NCI-H128 (cell line): ENCODE measurements around the gene RAB11FIP4.
"Not testable (repeated sequence)": the region's sequence is repeated elsewhere in the genome, so short reads cannot be mapped to it uniquely, and the experiment has no call there.

Experiments used
- DNase-seq: peaks from one replicate; lab custom pipeline; 2025; ENCODE audit not compliant: unreplicated experiment; lab: John Stamatoyannopoulos, UW

The RAB11FIP4 gene

DNA sequence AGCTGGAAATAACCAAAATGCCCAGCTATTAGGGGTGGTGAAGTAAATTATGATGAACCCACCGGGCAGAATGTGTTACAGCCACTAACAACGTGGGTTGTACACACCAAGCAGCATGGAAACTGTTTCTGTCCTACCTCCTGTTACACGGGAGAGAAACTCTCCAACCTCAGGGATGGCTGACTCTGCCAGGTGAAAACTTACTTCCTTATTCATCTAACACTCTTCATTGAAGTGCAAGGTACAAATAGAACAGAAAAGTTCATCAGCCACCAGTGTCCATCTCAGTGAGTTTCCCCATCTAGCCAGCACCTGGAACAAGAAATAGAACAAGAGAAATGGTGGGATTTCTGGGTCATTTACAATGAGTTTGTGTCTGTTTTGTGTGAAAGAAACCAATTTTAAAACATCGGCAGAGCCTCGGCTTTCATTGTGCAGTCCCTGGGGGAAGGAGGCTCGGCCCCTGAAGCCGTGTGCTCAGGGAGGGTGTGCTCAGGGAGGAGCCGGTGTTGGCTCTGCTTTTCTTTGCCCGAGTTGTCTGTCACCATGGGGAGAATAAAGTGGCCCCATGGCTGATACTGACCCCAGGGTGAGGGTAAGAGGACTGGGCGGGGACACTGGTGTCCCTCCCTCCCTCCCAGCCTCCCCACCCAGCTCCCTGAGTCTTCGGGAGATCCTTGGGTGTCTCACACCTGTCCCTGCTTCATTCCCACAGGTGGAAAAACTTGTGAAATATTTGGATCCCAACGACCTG, 39.8 kb downstream of the RAB11FIP4 start:
- no peak for DNase-seq

DNA sequence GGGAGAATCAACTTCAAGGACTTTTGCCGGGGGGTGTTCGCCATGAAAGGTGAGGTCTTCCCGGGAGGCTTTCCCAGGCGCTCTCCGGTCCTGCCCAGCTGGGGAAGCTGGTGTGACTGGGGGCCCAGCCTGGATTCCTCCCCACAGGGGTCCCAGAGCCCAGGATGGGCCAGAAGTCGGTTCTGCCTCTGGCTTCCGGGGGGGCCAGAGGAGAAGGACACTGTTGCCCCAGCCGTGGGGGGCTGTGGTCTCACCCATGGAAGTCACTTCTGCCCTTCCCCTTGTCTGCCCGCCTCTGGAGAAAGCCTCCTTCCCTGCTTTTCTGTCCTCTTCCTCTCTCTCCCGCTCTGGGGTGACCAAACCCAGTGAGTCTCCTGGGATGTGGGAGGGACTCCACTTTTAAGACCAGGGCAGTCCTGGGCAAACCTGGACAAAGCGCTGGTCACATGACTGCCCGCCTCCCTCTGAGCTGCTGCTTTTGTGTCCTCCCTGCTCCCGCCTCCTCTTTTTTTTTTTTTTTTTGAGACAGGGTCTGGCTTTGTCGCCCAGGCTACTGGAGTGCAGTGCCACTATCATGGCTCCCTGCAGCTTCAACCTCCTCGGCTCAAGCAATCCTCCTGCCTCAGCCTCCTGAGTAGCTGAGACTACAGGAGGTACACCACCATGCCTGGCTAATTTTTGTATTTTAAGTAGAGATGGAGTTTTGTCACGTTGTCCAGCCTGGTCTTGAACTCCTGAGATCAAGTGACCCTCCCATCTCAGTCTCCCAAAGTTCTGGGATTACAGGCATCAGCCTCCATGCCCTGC, 40.6 kb downstream of the RAB11FIP4 start:
- DNase-seq, result no peak

DNA sequence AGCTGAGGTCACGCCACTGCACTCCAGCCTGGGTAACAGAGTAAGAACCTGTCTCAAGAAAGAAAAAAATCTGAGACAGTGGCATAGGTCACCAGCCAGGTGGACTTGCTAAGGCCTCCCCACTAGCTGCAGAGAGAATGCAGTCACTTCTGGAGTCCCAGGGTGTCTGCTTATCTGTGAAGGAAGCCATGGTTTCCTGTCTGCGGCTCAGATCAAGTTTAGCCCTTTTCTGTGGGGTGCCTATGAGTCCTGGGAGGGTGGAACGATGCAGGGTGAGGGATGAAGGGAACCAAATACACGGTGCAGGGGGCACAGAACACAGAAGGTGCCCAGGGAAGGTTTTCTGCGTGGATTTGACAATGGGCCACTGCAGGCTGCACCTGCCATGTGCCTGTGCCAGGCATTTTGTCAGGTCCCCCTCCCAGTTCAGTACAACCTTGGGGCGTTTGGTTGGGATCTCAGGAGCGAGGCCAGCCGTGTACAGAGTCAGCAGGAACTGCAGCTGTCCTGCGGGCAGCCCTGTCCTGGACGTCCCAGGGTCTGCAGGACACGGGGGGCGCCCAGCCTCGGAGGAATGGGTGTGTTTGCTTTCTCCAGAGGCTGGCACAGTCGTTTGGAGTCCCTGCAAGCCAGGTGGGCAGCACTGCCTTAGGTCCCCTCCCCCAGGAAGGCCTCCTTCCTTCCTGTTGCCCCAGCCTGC, 41.8 kb downstream of the RAB11FIP4 start:
- DNase-seq, result no peak

DNA sequence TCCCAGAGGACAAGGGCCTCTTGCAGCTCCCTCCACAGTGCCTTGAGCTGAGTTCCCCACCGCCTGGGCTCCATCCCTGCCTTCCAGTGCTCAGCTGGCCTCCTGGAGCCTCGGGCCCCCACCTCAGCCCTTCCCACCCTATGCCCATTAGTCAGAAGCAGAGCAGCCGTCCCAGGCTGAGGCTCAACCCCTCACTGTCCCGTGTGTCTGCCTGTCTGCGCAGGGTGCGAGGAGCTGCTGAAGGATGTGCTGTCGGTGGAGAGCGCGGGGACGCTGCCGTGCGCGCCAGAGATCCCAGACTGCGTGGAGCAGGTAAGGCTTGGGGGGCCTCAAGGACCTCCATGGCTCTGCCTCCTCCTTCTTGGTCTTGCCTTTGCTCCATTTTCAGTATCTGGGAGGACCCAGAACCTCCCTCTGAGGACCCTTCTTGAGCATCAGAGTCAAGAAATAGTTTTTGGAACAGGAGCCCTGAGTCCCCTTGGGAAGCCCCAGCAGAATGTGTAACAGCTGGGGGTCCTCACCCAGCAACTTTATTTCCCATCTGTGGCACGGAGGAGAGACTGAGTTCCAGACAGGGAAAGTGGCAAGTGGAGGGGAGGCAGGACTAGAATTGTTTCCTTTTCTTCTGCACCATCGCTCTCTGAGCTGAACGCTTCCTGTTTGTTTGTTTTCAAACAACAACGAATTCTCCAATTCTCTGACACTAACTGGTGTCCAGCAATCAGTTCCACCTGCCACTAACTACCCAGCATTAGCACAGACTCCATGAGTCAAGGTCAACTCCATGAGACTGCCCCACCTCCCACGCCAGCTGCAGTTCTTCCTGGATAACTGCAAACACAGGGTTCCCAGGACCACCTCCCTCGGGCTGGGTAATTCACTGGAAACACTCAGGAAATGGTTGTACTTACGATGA, 42.6 kb downstream of the RAB11FIP4 start:
- no peak for DNase-seq

DNA sequence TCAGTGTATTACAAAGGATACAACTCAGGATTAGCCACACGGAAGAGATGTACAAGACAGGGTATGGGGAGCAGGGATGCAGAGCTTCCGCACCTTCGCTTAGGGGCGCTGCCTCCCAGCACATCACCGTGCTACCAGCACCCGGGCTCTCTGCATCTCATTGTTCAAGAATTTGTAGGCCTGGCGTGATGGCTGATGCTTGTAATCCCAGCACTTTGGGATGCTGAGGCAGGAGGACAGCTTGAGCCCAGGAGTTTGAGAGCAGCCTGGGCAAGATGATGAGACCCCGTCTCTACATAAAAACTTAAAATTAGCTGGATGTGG, 43.2 kb downstream of the RAB11FIP4 start:
- no peak for DNase-seq

DNA sequence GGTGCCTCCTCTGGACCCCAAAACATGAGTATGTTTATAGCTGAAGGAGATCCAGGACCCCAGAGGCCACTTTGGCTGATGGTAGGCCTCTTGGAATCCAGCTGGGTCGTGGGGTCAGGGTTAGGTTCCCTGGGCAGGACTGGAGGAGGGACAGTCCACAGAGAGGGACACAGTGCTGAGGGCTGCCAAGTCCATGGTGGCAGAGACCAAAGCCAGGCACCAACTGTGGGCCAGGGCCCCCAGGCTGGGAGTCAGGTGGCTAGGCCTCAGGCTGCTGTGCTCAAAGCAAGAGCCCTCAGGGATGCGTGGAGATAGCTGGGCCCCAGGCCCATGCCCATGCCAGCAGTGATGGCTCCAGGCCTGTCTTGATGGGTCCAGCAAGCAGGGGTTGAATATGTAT, 44.1 kb downstream of the RAB11FIP4 start:
- no peak for DNase-seq

DNA sequence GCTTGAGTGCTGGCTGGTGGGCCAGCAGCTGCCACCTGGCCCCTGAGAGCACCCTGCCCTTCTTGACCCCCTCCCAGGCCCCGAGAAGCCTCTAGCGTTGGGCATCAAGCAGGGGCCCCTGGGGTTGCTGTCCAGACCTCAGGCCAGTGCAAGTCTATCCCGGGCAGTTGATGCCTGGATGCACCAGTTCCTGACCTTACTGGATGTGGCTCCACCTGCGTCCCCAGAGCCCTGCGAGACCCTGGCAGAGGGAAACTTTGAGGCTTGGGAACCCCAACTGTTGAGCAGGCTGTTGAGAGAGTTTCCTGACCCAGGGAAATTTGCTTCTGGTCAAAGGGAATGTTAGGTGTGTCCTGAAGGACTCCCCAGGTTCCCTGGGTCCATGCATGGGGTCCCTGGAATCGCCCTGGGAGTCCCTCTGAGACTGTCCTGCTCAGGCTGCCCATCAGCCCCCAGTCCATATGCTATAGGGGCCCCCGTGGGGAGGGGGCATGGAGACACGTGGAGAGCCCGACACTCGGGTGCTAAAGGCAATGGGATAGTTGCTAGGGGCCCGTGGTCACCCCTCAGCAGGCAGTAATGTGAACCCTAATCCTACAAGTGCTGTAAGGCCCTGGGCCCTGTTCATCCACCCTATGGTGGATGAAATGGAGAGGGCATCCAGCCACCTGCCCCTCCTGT, 46.4 kb downstream of the RAB11FIP4 start:
- DNase-seq, result no peak

DNA sequence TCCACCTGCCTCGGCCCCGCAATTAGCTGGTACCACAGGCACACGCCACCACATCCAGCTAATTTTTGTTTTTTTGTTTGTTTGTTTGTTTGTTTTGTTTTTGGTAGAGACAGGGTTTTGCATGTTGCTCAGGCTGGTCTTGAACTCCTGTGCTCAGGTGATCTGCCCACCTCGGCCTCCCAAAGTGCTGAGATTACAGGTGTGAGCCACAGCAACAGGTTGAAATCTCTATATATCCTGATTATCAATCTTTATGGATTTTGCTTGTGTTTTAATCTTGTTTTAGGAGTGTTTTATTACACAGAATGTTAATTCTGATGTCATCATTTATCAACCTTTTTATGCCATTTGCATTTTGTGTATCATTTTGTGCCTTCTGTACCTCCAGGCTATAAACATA, 48.2 kb downstream of the RAB11FIP4 start:
- no peak for DNase-seq

DNA sequence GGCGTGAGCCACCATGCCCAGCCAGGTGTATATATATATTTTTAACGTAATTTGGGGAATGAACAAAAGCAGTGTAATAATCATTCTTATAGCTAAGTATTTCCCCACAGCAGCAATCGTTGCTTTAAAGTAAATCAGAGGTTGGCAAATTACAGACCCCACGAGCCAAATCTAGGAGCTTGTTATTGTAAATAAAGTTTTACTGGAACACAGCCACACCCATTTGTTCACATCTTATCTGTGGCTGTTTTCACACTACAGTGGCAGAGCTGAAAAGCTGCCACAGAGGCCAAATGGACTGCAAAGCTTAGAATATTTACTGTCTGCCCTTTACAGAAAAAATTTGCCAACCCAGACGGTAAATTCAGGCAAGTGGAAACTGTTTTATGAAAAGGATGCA, 50.8 kb downstream of the RAB11FIP4 start:
- DNase-seq, result no peak

DNA sequence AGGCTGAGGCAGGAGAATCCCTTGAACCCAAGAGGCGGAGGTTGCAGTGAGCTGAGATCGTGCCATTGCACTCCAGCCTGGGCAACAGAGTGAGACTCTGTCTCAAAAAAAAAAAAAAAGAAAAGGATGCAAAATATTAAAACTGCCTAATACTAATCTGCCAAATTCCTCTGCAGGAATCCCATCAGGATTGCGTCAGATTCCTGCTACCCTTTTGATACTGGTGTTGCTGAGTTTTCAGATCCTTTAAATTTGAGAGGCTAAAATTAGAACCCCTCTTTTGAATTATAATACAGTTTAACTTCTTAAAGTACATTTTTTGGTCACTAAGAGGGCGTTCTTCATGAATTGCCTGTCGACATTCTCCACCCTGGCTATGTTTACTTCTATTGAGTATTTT, 51.4 kb downstream of the RAB11FIP4 start:
- not testable (repeated sequence) for DNase-seq

DNA sequence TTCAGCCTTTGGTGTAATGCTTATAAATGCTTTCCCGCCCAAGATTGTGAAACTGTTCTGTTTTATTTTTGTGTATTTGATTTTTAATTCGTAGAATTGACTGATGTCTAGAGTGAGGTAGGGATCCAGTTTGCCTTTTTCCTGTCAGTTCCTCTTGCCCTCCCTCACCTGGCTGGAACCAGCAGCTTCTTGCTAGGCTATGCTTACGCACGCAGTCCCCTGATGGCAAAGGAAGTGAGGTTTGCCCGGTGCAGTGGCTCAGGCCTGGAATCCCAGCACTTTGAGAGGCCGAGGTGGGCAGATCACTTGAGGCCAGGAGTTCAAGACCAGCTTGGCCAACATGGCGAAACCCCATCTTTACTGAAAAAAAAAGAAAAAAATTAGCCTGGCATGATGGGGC, 51.9 kb downstream of the RAB11FIP4 start:
- no peak for DNase-seq

DNA sequence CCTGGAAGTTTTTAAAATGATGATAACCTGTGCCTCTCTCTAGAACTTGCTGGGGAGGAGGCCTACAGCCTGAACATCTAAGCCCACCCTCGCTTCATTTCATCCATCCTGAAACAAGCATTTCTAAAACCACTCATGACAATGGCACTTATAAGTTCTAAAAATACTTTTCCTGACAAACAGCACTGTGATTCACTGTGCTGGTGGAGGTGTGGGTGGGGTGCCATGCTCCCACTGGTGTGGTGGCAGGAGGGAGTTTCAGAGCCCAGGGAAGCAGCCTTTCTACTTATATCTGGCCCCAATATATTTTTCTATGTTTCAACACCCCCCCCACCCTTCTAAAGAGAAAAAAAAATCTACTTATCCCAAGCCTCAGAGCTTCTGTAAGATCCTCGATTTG, 52.6 kb downstream of the RAB11FIP4 start:
- DNase-seq, result no peak

DNA sequence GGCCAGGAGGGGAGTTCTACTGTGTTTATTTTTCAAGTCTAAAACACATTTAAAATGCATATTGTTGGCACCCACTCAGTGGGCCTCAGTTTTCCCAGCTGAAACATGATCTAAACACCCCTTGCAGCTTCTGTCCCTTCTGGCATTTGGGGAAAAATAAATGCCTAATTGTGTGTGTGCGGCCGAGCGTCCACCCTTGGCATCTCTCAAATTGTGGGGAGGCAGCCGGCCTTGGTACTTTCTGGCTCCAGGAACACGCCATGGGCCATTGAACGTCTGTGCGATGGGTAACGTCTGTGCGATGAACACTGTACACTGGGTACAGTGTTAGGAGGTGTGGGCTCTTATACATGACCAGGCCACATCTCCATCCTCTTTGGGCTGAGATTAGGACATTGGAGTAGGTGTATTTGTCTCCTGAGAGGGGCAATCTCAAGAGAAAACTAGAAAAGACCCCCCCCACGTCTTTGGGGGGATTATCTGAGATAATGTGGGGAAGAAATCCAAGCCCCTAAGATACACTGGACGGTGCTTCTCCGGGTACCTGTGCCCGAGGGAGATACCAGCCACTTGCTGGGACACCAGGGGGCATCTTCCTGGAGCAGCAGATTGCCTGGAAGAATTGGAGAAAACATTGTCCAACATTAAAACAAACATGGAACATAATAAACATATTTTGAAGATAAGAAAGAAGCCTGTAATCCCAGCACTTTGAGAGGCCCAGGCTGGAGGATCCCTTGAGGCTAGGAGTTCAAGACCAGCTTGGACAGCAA, 54.9 kb downstream of the RAB11FIP4 start:
- no peak for DNase-seq

DNA sequence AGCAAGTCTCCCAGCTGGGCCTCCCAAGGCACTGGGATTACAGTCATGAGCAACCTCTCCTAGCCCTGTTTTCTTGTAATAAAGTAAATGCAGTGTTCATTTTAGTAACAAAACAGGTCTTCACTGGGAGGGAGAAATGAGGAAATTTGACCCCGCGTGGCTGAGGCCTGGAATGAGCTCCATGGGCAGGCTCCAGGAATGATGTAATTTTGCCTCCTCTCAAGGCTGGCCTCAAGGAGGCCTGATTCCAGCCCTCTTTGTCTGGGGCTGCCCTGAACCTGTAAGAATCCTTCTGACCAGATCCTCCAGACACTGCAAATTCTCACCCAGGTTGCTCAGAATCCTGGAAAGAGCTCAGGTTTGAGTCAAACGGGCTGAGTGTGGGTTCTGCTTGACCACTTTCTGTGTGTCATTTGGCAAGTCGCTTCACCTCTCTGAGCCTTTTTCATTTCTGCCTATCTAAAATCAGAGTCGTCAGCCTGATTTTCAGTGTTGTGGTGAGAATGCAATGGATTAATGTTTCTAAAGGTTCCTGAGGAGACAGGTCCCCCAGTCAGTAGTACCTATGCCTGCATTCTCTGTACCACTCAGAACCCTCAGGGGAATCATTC, 57.1 kb downstream of the RAB11FIP4 start:
- no peak for DNase-seq

DNA sequence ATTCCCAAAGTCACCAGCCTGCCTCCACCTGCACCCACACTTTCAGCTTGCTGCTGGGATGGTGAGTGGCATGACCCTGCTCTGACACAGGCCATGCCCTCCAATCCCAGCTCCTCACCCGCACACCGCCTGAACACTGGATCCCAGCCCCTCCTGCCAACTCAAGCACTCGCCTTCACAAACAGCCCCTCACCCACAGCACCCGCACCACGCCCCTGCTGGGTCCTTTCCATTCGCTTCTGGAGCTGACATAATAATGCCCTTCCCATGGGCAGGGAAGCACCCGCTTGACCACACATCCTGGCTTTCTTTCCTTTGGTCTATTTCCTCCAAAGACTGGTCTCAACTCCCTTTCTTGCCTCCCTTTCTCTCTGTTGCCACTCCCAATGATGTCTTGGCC, 57.6 kb downstream of the RAB11FIP4 start:
- DNase-seq, result no peak

DNA sequence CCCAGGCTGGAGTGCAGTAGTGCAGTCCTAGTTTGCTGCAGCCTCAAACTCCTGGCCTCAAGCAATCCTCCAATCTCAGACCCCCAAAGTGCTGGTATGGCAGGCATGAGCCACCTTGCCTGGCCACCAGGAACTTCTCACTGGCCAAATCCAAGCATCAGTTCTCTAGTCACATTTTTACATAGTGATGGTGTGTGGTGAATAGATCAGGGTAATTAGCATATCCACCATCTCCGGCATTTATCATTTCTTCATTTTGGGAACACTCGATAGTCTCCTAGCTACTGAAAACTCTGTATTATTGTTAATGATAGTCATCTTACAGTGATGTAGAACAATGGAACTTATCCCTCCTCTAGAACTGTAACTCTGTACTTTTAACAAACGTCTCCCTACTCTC, 58.3 kb downstream of the RAB11FIP4 start:
- no peak for DNase-seq

DNA sequence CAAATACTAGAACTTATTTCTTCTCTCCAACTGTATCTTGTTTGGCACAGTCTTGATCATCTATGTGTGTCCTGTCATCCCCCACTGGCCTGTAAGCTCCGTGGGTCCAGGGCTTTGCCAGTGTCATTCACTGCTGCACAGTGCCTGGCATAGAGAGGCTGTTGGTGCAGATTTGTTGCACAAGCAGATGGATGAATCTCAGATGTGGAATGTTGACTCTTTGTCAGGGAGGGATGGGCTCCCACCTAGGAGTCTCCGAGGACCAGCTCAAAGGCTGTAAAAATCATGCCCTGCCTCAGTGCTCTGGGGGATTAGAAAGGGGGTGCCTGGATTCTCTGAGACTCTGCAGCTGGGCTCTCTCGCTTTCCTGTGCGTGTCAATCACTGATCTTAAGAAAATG, 60.6 kb downstream of the RAB11FIP4 start:
- no peak for DNase-seq

DNA sequence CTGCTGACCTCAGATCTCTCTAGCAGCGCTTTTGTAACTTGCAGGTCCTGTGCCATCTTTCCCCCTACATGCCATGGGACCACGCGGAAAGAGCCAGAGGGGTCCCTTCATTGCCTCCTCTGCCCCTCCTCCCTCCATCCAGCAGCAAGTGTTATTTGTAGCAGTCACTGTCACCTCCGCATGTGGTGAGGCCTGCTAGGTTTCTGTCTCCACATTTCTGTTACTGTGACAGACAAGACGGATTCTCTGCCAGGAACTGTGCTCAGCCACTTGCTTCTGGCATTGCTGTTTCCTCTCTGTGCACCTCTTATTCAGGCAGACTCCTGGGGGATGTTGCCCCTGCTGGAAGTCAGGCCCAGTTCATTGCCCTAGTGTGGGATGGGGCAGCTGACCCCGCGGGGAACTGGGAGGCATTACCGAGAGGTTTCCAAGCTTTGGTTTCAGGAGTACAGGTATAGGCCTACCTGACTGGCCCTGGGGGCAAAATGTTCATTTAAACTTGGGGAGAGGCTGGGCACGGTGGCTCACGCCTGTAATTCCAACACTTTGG, 61.2 kb downstream of the RAB11FIP4 start:
- DNase-seq, result no peak

DNA sequence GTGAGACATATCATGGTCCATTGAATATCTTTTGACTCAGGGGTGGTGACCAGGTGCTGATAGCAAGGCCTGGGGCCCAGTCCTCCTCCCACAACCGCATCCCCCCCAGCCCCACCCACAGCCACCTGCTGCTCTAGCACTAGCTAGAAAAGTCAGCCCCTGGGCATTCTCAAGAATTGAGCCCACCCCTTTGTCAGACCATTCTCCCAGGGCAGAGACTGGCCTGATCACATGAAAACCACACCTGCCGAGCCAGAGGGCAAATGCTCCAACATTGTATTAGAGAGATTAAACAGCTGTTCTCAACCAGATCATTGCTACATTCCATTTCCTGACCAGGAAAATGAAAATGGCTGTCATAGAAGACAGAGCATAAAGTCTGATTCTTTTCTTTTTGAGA, 62.4 kb downstream of the RAB11FIP4 start:
- DNase-seq, result no peak
